ENCODE data around the gene RNPEP. TPM values are rescaled to one million over a fixed set of nuclear protein-coding genes. Genes with fewer than 3 reads are reported as not detected.

Gene RNPEP
- total and polyA plus RNA-seq, 2 experiments from 2014 or later = 32.1 to 80.3 TPM

DNA sequence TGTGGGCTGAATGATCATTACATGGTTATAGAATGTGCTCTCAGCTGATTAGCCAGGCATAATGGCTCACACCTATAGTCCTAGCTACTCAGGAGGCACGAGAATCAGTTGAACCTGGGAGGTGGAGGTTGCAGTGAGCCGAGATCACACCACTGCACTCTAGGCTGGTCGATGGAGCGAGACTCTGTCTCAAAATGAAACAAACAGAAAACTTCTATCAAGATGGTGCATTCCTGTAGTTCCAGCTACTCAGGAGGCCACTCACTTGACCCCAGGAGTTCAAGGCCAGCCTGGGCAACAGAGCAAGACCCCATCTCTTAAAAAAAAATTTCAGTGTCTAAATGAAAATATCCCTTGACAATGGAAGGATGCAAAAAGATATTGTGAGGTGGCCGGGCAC is 16.3 kb upstream of the RNPEP start:
- H3K4me2 ChIP-seq = no peak overlapping the region
- no peaks in the 10 kb centered on the region for H3K27me3 Mint-ChIP-seq (ENCODE audit: insufficient read depth, low read depth, poor library complexity)
- H3K36me3 ChIP-seq (ENCODE audit: insufficient read depth) = peaks cover 76% of the 10 kb centered on the region
- no peak for TF ChIP-seq ZNF331 (CRISPR knock-in tag; IDR thresholded peaks at IDR 0.05; ENCODE audit: low read depth)
- TF ChIP-seq POLR2AphosphoS5 (IDR thresholded peaks at IDR 0.05; ENCODE audit: low read depth) = no peak
- TF ChIP-seq EZH2 (IDR thresholded peaks at IDR 0.05; ENCODE audit: low read depth, unreplicated experiment) = no peak
- no peak for TF ChIP-seq CREB1 (CRISPR knock-in tag; IDR thresholded peaks at IDR 0.05; ENCODE audit: low read depth)
- no peak for TF ChIP-seq JUNB (IDR thresholded peaks at IDR 0.05; ENCODE audit: unreplicated experiment)
- TF ChIP-seq ZNF462 (CRISPR knock-in tag; IDR thresholded peaks at IDR 0.05) = no peak
- TF ChIP-seq STAT1 (IDR thresholded peaks at IDR 0.05; ENCODE audit: unreplicated experiment) = no peak
- no peak for TF ChIP-seq EZH2phosphoT487 (IDR thresholded peaks at IDR 0.05; ENCODE audit: unreplicated experiment)
- no peaks in the 10 kb centered on the region for H3K4me1 ChIP-seq (ENCODE audit: insufficient read depth)
- peaks cover 36% of the 10 kb centered on the region for H4K20me1 ChIP-seq (replicated peaks; ENCODE audit: insufficient read depth)
- peaks cover 84% of the 10 kb centered on the region for H3K36me3 Mint-ChIP-seq (ENCODE audit: low read depth)
- no peak for ATAC-seq
- no peak overlapping the region for H3K4me3 ChIP-seq
- no peaks in the 10 kb centered on the region for H3K4me1 Mint-ChIP-seq
- H3K79me2 ChIP-seq (replicated peaks; ENCODE audit: insufficient read depth) = peaks cover 21% of the 10 kb centered on the region; the same call in 1 of the 2 replicates
- H3K27me3 ChIP-seq (ENCODE audit: insufficient read depth) = no peaks in the 10 kb centered on the region
- 0 out of 2 replicates have a peak, but pooled peaks cover 8% of the 10 kb centered on the region for H3F3A ChIP-seq (replicated peaks; ENCODE audit: low read depth)
- no peak for DNase-seq (ENCODE audit: low spot score)
- no peak overlapping the region for H2AFZ ChIP-seq
- H3K4me3 Mint-ChIP-seq = no peak overlapping the region
- H3K27ac ChIP-seq (ENCODE audit: low read depth) = no peak overlapping the region
- no peak overlapping the region for H3K27ac Mint-ChIP-seq
- no peaks in the 10 kb centered on the region for H3K9me3 Mint-ChIP-seq
- no peaks in the 10 kb centered on the region for H3K9me2 ChIP-seq (ENCODE audit: insufficient read depth)

Measured in GM23338 (cell line).